Frontal cortex (tissue), 4 donors: ENCODE results near the gene GABRG3. TPM values are rescaled to one million over a fixed set of nuclear protein-coding genes. Genes with fewer than 3 reads are reported as not detected.

Source experiments
- DNase-seq, 2 donors: peaks; one replicate each; pipeline ENCODE4 v3.0.0; 2012; ENCODE audit warnings: low spot score in 2 of 2
- FAIRE-seq: peaks from 2 replicates; lab custom pipeline; 2012; peaks lifted over from hg19 to GRCh38; lab: Jason Lieb, UNC
- total RNA-seq: library from RNA; depleted of rRNA; stranded (reverse); fragments of >200 nt; gene quantifications from one replicate; pipeline ENCODE4 v1.2.3, GENCODE V29; 2014
- donor health status: control.
- donor health status: control.
- donor health status: control.

The GABRG3 gene
- total RNA-seq: 24.1 TPM

DNA sequence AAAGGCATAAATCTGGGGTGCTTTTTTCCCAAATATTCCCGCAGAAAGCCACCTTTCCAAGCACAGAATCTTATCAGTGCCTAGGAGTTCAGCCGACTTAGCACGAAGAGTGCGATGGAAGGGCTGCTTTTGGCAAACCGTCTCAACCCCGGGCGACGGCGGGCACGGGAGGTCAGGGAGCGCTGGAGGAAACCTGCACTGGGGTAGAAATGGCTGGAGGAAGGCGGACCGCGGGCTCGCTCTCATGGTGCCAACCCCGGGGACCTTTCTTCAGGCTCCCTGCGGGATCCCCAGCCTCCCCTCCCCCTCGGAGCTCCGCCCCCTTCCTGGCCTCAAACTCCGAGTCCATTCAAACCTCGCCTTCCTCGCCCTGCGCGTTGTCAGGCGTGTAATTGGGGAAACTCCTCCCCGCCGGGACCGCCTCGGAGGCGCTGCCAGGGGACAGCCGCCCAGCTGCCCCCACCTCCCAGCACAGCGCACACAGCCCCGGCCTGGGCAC lies at the start of gene GABRG3:
TSS of gene GABRG3 (plus strand) at position 470 of the 499 bp plus-strand sequence.
- DNase-seq: peak in 1 of 2 donors; percentile 28
- FAIRE-seq: no peak

DNA sequence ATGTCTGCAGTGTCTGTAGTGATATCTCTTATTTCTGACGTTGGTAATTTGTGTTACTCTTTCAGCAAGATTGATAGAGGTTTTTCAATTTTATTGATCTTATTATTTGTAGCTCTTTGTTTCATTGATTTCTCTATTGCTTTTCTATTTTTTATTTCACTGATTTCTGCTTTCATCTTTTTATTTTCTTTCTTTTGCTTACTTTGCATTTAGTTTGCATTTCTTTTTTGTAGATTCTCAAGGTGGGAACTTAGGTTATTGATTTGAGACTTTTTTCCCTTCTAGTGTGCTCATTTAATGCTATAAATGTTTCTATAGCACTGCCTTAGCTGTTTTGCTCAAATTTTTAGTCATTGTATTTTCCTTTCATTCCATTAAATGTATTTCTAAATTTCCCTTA lies 49.5 kb upstream of the GABRG3 start:
- no peak for FAIRE-seq
- no peak for DNase-seq

DNA sequence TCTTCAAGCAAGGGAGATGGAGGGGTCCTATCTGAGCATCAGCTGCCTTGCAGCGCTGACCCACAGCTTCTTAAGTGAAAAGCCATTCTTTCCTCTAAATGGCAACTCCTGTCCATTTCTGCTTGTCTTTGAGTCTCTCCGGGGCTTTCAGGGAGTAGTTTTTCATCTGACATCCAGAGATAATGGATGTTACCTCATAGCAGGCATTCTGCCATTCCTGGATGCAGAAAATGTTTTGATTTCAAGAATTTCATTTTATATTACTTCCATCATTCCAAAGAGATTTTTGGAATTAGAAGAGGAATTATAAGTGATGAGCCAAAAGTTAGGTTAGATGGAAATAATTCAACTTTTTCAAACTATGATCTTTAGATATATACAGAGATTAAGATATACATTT lies 44.9 kb upstream of the GABRG3 start:
- no peak for FAIRE-seq
- DNase-seq: no peak

DNA sequence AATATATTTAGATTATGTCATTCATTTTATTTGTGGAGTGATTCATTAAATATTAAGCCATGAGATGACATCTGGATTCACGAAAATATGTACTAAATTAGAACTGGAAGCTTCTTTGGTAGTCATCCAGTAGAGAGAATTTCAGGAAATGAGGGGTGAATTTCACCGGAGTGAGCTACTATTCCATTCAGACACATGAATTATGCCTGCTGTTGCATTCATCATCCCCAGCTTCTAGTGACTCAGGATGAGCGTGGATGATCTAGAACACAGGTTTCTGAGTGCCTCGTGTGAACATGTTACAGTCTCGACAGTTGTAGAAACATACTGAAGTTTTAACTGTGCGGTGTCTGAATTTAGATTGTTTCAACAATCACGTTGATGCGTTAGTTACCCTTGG lies 42.9 kb upstream of the GABRG3 start:
- DNase-seq: no peak
- FAIRE-seq: no peak

DNA sequence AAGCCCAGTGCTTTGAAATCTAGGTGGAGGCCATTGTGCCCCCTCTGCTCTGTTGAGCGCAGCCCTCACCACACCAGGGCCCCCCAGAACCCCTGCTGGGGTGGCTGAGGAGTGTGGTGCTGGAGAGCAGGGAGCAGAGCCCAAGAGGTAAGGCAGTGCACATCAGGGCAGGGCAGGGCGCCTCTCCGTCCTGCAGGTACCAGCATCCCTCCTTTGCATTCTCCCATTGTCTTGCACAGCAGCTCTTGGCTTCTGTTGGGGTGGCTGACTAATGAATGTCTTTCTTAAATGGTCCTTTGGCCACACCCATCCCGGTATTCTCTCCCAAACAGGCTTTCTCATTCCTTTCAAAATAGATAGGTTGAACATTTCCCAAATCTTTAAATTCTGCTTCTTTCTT lies 41.4 kb upstream of the GABRG3 start:
- FAIRE-seq (no peak), DNase-seq (no peak)

DNA sequence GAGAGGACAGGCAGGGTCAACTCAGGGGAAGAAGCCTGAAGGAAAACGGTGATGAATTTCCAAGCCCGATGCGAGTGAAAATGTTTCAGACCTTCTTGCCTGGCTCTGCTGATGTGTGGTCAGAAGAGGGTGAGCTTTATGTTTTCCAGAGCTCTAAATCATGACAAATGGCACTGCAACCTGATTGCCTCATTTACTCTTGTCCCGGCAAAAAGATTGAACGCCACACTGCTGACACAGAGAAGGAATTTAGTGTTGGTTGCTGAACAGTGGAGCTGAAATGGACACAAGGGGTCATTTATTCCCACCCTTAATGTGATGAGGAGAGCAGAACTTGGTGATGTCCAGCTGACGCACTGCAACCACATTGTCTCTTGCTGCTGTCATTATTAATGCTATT lies 36.1 kb upstream of the GABRG3 start:
- DNase-seq (no peak), FAIRE-seq (no peak)

DNA sequence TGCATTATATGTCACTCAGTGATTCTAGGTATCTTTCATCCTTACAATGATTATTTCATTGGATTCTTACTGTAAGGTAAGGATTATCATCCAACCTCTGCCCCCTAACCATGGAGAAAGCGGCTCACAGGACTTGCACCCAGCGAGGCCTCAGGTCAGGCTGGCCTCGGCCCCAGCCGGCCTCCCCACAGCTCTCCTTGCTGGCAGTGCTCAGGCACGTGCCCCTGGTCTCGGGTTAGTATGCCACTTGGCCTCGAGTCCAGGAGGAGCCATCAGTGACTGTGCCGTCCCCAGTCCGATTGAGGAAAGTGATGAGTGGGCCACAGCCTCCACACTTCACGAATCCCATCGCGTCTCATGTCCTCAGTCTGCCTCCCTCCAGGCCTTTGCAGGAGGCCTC lies 35.7 kb upstream of the GABRG3 start:
- FAIRE-seq (no peak), DNase-seq (no peak)

DNA sequence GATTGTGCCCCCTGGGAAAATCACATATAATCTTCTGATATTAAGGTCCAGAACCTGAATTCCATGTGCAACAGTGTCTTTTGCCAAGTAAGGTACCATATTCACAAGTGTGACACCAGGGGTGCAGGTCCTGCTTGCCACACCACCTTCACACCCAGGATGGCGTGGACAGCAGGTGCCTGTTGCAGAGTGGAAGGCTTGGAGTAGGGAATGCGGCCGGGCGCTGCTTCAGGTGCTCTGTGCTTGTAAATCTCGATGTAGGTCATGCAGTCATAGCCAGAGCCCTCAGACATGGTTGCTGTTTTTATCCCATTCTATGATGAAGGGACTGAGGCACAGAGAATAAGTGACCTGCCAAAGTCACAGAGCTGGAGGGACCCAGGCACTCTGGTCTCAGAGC lies 34.5 kb upstream of the GABRG3 start:
- DNase-seq: no peak
- FAIRE-seq: no peak

DNA sequence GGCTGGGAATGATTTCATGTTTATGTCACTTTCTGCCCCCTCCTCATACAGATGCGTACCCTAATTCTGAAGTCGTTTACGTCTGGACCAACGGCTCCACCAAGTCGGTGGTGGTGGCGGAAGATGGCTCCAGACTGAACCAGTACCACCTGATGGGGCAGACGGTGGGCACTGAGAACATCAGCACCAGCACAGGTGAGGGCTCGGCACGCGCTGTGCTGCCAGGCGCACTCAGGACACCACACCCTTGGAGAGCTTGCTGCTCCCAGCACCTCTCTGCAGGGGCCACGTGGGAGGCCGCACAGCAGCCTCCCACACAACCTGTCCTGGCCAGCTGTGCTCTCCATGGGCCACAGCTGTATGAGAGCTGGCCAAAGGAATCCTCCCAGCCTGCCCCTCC lies 33.8 kb upstream of the GABRG3 start:
- FAIRE-seq (no peak), DNase-seq (no peak)

DNA sequence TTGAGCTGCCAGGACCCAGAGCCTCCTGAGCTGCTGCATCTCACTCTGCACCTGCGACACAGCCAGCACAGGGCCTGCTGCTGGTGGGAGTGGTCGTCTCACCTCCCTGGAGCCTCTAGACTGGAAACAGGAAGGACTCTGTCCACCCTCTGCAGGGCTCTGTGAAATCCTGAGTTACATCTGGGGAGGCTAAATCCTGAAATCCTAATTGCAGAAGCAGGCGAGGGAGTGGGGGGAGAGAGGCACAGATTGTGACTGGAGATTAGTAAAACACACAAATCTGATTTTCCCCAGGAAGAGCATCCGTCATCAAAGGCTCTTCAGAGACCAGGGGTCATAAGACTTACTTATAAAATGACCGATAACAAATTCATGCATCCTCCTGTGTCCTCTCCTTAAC lies 31.6 kb upstream of the GABRG3 start:
- DNase-seq (no peak), FAIRE-seq (no peak)

DNA sequence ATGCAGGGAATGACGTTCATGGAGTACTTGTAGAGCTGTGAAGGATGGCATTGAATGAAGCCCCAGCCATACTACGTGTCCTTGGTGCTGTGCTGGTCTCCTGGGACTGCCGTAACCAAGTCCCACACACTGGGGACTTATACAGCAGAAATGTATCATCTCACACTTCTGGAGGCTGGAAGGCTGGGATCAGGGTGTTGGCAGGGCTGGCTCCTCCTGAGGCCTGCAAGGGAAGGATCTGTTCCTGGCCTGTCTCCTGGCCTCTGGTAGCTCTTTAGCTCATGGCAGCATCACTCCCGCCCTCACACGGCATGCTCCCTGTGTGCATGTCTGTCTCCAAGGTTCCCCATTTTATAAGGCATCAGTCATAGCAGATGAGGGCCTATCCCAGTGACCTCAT lies 29.5 kb upstream of the GABRG3 start:
- DNase-seq (no peak), FAIRE-seq (no peak)

DNA sequence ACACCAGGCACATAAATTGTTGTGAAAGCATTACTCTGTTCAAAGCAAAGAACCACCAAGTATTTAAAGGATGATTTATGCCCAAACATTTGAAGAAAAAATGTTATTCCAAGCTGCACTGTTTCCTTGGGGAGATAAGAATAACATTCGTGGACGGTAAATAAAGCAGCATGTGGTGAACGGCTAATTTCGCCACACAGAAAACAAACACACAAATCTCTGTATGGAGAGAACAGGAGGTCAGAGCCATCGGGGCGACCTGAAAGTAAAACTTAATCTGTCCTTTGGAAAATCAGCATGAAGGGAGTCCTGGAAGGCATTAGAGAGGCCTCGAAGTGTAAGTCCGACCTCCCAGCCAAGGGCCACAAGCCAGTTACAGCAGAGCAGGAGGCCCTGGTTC lies 27.1 kb upstream of the GABRG3 start:
- FAIRE-seq (no peak), DNase-seq (no peak)

DNA sequence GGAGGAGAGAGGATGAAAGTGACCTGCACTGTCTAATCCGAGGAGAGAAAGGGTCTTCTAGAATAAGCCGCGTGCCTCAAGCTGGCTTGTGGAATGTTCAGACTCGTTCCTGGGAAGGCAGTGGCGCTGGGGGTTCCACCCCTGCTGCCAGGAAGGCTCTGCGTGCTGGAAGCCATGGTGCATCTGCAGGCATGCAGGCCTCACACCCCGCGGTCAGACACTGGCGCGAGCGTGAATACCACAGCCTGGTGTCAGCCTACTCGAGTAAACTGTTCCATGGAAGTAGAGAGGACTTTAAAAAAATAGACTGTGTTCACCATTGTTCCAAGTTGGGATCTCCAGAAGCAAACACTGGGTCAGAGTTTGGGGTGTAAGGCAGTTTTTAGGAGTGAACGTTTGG lies 25.9 kb upstream of the GABRG3 start:
- DNase-seq (no peak), FAIRE-seq (no peak)

DNA sequence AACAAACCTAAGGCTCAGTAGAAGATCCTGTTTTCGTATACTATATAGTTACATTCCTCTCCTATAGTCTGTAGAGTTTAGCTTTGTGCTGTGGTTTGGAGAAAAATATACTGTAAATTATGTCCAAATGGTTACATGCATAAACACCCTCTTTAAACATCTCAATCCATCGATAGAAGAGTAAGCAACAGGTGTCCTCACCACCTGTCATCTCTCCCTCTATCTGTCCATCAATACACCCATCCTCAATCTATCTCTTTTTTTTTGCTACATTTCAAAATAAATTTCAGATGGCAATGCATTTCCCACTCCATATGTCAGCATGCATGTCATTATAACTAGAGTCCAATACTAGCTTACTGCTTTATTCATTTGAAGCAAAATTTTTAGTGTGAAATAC lies 21.0 kb upstream of the GABRG3 start:
- no peak for DNase-seq

DNA sequence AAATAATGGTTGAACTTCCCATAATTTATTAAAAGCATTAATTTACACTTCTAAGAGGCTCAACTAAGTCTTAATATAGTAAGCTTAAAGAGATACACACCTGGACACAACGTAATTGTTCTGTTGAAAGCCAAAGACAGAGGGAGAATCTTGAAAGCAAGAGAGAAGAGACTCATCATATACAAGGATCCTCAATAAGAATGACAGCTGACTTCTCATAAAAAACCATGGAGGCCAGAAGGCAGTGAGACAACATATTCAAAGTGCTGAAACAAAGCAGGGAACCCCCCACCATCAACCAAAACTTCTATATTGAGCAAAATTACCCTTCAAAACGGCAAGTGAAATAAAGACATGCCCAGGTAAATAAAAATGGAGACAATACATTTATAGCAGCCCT lies 16.6 kb upstream of the GABRG3 start:
- FAIRE-seq: no peak
- no peak for DNase-seq

More for the DNA sequence above, 21.0 kb upstream of the GABRG3 start:
- no peak for FAIRE-seq

DNA sequence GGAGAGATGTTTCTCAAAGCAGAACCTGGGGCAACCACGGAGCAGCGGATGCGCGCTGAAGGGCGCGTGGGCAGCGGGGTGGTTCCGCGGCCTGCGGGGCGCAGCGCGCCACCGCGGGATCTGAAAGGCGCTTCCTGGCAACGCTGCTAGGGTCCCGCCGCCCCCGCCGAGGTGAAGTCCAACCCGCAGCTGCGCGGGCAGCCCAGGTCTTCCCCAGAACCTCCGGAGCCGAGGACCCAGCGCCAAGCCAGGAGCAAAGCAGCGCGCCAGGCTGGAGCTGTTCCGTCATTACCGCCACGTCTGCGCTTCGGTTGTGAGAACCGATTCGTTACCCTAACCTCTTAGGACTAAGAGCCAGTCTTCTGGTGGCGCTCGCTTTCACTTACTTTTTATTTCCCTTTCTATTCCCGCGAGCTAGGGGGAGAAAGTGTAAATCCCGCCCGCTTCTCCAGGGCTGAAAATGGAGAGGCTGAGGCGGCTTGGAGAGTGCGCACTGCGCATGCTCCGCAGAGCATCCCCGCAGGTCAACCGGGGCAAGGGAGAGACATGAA lies 3.2 kb upstream of the GABRG3 start:
- DNase-seq: no peak
- FAIRE-seq: no peak

DNA sequence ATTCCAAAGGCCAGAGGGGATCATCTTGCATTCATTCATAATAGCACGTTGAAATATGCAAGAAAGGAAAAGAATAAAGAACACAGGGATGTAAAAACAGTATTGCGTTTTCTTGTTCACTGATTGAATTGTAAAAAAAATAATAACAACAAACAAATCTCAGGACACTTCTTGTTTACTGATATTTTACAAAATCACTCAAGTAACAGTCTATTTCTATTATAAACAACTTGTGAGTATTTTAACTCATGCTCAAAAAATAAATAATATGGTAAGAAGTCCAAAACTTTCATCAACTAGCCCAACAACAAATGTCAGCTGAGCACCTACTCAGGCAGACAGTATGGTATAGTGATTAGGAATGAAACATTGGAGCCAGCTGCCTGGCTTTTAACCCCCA lies 2.2 kb upstream of the GABRG3 start:
- no peak for DNase-seq
- no peak for FAIRE-seq

DNA sequence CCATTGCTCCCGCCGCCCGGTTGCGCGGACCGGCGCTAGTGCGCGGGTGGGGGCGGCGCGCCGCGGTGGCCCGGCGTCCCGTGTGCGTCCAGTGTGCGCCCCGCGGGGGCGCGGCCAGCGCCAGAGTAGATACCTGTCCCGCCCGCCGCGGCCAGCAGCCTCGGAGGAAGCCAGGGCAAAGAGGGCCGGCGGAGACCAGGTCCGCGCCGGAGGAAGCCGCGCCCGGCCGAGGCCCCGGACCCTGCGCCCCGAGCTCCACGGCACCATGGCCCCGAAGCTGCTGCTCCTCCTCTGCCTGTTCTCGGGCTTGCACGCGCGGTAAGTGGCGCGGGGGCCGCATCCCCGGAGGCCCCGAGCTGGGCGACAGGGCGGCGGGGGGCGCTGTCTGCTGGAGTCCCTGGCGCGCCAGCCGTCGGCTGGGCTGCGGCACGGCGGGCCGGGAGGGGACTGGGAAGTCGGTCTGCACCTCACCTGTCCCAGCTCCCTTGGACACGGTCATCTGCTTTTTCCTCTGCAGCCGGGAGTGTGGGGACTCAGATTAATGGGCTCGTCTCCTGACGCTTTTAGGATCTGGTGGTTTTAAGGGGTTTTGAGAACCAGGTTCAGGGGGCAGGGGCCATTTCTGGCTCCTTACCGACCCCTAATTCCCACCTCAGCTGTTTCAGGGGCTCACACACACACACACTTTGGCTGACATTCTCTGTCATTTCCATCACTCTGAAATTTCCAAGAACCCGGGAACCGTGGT lies 464 bp downstream of the GABRG3 start:
- FAIRE-seq: no peak
- DNase-seq: no peak

DNA sequence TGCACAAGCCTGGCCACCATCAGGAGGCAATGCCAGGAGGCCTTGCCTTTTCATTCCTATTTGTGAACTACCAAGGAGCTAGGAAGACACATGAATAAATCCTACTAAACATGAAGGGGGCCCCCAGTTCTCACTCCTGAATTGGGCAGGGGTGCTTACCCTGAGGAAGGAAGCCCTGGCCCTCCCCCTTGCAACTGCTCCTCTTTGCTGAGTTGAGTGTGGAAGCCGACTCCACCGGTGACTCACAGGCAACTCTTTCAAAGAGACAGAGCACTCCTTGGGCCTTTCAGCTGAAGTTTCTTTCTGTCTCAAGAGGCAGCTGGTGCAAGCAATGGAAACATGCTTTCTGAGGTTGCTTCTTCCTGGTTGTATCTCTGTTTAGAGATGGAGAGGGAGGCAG lies 1.7 kb downstream of the GABRG3 start:
- FAIRE-seq (no peak), DNase-seq (no peak)

DNA sequence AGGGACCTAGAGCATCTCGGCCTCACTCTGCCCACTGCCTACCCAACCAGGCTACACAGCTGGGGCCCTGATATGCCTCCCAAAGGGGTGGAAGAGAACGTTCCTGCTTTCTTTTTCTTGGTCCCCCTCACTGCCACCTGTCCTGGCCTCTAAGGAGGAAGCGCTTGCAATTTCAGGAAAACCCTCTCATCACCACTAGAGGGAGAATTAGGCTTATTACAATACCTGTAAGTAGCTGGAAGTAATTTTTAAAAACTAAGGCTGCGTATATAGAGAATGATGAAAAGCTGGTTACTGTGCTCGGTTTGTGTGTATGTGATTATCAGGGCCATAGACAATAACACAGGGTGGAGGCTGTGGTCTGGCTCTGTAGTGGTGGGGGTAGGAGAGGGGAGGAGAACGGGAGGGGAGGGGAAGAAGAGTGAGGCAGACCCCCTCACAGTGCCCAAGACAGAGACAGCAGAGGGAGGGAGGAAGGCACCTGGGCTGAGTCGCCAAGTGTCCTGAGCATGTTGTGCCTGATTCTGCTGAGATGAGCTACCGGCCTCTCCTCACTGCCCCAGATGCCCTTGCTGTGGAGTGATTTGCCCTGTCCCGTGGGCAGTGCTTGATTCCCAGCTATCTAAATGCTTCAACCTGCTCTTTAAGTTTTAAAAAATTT lies 3.3 kb downstream of the GABRG3 start:
- no peak for DNase-seq
- no peak for FAIRE-seq

DNA sequence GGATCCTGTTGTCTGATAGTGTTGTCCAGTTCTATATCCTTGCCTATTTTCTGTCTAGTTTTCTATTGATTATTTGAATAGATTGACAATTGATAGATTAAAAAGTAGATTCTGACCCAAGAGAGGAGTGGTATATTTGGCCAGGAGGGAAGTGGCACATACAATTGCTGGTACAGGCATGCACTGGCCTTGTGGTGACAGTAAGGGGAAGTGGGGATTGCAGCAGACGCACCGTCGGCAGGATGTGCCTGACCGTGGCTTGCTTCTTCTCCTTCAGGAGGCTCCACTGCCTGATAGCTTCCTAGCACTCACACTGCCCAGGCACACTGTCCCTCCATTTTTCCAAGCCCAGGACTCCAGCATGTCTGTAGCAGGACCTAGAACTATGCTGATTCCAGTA lies 10.5 kb downstream of the GABRG3 start:
- DNase-seq: no peak
- FAIRE-seq: no peak
